ENCODE data around the gene OXNAD1.

Gene OXNAD1

GRCh38 chr3:16270855-16271254, 5.8 kb downstream of the OXNAD1 start:
- DNase-seq (ENCODE audit: insufficient read length, low spot score) (no peak), FAIRE-seq (no peak)
- no peak for TF ChIP-seq CTCF (IDR thresholded peaks at IDR 0.05; ENCODE audit: insufficient read depth, missing control alignments)

- FAIRE-seq = no peak
- no peak for DNase-seq (ENCODE audit: insufficient read length, low spot score)
- no peak for TF ChIP-seq CTCF (IDR thresholded peaks at IDR 0.05; ENCODE audit: insufficient read depth, missing control alignments)
Measured at GRCh38 chr3:16272588-16272987, 7.6 kb downstream of the OXNAD1 start.

GRCh38 chr3:16273867-16274266, 8.9 kb downstream of the OXNAD1 start:
- no peak for FAIRE-seq
- DNase-seq (ENCODE audit: insufficient read length, low spot score) = no peak
- TF ChIP-seq CTCF (IDR thresholded peaks at IDR 0.05; ENCODE audit: insufficient read depth, missing control alignments) = no peak

GRCh38 chr3:16277471-16277870, 12.5 kb downstream of the OXNAD1 start:
- no peak for FAIRE-seq
- TF ChIP-seq CTCF (IDR thresholded peaks at IDR 0.05; ENCODE audit: insufficient read depth, missing control alignments) = no peak
- no peak for DNase-seq (ENCODE audit: insufficient read length, low spot score)

- DNase-seq (ENCODE audit: insufficient read length, low spot score) = no peak
- FAIRE-seq = no peak
- TF ChIP-seq CTCF (IDR thresholded peaks at IDR 0.05; ENCODE audit: insufficient read depth, missing control alignments) = no peak
Measured at GRCh38 chr3:16279010-16279801, 14.2 kb downstream of the OXNAD1 start.

- TF ChIP-seq CTCF (IDR thresholded peaks at IDR 0.05; ENCODE audit: insufficient read depth, missing control alignments) = no peak
- no peak for FAIRE-seq
- no peak for DNase-seq (ENCODE audit: insufficient read length, low spot score)
Measured at GRCh38 chr3:16280671-16281070, 15.7 kb downstream of the OXNAD1 start.

GRCh38 chr3:16284633-16285032, 19.6 kb downstream of the OXNAD1 start:
- TF ChIP-seq CTCF (IDR thresholded peaks at IDR 0.05; ENCODE audit: insufficient read depth, missing control alignments) = no peak
- no peak for DNase-seq (ENCODE audit: insufficient read length, low spot score)
- no peak for FAIRE-seq
